Stimulated activated CD8-positive, alpha-beta memory T cell treated with anti-CD3 and anti-CD28 coated beads, Interleukin-2, amount 100 ng/mL, for 1 hour (primary cell): Measurements from ENCODE around the gene TMEM87A.

ENCODE experiments used
- DNase-seq, 2 donors: peaks; one replicate each; pipeline ENCODE4 v3.0.0-alpha.2; 2020; ENCODE audit warnings: low read depth in 2 of 2

The TMEM87A gene

DNA sequence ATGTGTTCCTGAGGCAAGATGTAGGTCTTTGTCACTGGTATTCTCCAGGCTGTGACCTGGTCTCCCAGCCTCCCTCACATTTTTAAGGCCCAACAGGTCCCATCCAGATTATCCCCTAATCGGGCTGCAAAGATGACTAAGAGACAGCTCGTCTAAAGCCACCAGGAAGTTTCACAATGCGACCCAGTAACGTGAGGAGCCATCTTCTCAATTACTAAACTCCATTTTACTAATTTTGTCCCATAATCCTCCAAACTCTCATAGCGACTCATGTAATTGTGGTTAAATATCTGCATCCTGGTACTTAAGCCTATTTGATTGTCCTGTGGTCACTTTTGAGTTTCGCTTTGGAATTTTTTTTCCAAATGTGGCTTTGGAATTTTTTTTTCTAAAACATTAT, 108.1 kb downstream of the TMEM87A start:
- DNase-seq, result no peak

DNA sequence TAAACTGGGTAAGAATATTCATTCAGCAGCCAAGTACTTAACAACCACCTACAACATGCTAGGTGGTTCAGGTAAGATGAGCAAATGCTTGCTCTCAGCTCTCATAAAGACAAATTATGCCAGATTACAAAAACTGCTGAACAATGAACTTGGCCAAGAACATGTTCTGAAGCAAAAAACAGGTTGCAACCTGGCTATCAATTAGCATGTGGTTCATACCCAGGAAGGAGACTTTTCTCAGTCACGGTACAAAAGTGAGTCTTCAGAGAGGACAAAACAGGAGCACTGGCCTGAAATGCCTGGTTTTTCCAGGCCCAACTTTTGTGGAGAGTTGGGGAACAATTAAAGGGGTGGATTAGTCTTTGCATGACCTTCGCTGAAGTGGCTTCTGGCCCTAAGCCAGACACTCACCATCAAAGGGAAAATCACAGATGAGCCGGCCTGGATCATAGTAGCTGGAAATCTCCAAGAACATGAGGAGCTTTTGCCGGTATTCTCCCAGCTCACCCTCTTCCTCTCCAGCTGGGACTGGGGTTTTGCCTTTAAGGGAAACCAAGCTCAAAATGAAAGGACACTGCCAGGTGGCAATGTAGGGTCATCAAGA, 109.2 kb downstream of the TMEM87A start:
- no peak for DNase-seq

DNA sequence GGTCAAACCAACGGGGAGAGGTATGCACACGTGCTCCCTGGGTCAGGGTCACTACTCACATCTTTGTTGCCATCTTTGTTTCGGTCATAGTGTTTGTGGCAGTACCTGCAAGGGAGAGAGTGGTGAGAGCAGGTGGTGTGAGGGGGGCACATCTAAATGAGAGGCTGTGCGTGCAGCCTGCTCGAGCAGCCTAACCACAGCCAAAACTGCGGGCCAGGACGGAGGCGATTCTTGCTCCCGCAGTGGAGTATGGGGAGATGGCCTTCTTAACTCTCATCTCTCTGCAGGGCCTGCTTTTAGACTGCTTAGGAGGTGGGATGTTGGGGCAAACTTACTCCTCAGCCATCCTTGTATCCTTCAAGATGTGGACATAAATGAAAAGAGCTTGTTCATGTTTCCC, 109.9 kb downstream of the TMEM87A start:
- no peak for DNase-seq
